H1 (cell line): ENCODE results near the gene VSIR. TPM values are rescaled to one million over a fixed set of nuclear protein-coding genes. Genes with fewer than 3 reads are reported as not detected.

ENCODE experiments used
- CTCF ChIA-PET: fragments of 300-600 bp; sonication (Branson Sonifier 250); formaldehyde crosslinking; loops from one replicate; lab custom pipeline; 2021; ENCODE audit not compliant: partially characterized antibody; lab: Charles Lee
- POLR2A ChIA-PET: fragments of 300-600 bp; sonication (Branson Sonifier 250); formaldehyde crosslinking; loops from one replicate; lab custom pipeline; 2021; ENCODE audit warnings: inconsistent platforms; ENCODE audit not compliant: partially characterized antibody; lab: Charles Lee
- DNase-seq, 2 experiments: peaks; one replicate each; pipeline versions ENCODE4 v3.0.0 to v3.0.0-alpha.2; 2010 to 2022; ENCODE audit warnings: low spot score in 2 of 2, low read depth in 1 of 2, mixed read lengths in 1 of 2
- FAIRE-seq: peaks from 2 replicates; lab custom pipeline; 2011; peaks lifted over from hg19 to GRCh38; lab: Jason Lieb, UNC
- H2AFZ ChIP-seq: 2 replicates; pipeline ENCODE4 v1.8.1; 2012; ENCODE audit warnings: low read length, inconsistent platforms
- H2AK5ac ChIP-seq: 2 replicates; pipeline ENCODE4 v1.6.1; 2013; ENCODE audit warnings: low read depth, low read length
- H2BK120ac ChIP-seq: replicated peaks from 2 replicates; pipeline ENCODE3; 2013; ENCODE audit warnings: low read depth, low read length, inconsistent platforms
- H2BK12ac ChIP-seq: 2 replicates; pipeline ENCODE4 v1.6.1; 2013; ENCODE audit warnings: low read depth, low read length
- H2BK15ac ChIP-seq: 2 replicates; pipeline ENCODE4 v1.6.1; 2013; ENCODE audit warnings: low read length
- H2BK20ac ChIP-seq: 2 replicates; pipeline ENCODE4 v1.6.1; 2013; ENCODE audit warnings: low read length
- H2BK5ac ChIP-seq: 2 replicates; pipeline ENCODE4 v1.6.1; 2013; ENCODE audit warnings: low read depth, low read length
- H3K14ac ChIP-seq: 2 replicates; pipeline ENCODE4 v1.6.1; 2013; ENCODE audit warnings: inconsistent platforms; ENCODE audit not compliant: insufficient read length
- H3K18ac ChIP-seq: 2 replicates; pipeline ENCODE4 v1.6.1; 2013; ENCODE audit warnings: low read length; ENCODE audit errors: extremely low read depth
- H3K23ac ChIP-seq: 2 replicates; pipeline ENCODE4 v1.6.1; 2013; ENCODE audit warnings: inconsistent platforms; ENCODE audit not compliant: insufficient read length
- H3K23me2 ChIP-seq: 2 replicates; pipeline ENCODE4 v1.6.1; 2013; ENCODE audit warnings: low read depth, low read length
- H3K27ac ChIP-seq: 2 replicates; pipeline ENCODE4 v1.6.1; 2011; ENCODE audit warnings: low read depth, low read length, inconsistent platforms
- H3K27me3 ChIP-seq, 4 experiments: replicated peaks in 1 of 4; 1 replicate in 1 of 4; 2 replicates in 3 of 4; pipeline versions ENCODE4 v1.6.1 to v1.8.1; 2011 to 2013; ENCODE audit warnings: low read length in 3 of 4, mild to moderate bottlenecking in 3 of 4, inconsistent platforms in 2 of 4, mixed read lengths in 2 of 4, moderate library complexity in 1 of 4; ENCODE audit not compliant: control insufficient read depth in 3 of 4, insufficient read depth in 3 of 4; ENCODE audit errors: extremely low read depth in 1 of 4
- H3K36me3 ChIP-seq, 4 experiments: 2 replicates each; pipeline versions ENCODE4 v1.6.1 to v1.8.1; 2011 to 2013; ENCODE audit warnings: mild to moderate bottlenecking in 4 of 4, low read length in 3 of 4, moderate library complexity in 2 of 4, control low read depth in 1 of 4, inconsistent platforms in 1 of 4; ENCODE audit not compliant: insufficient read depth in 4 of 4, control insufficient read depth in 2 of 4
- H3K4ac ChIP-seq: replicated peaks from 2 replicates; pipeline ENCODE3; 2013; ENCODE audit warnings: low read length, low read depth, mixed read lengths, inconsistent platforms; ENCODE audit not compliant: insufficient read length
- H3K4me1 ChIP-seq, 4 experiments: replicated peaks in 1 of 4; 1 replicate in 1 of 4; 2 replicates in 3 of 4; pipeline versions ENCODE4 v1.6.1 to v1.8.1; 2011 to 2013; ENCODE audit warnings: low read length in 3 of 4, inconsistent platforms in 2 of 4, mixed read lengths in 1 of 4; ENCODE audit not compliant: insufficient read depth in 4 of 4, control insufficient read depth in 3 of 4
- H3K4me2 ChIP-seq, 2 experiments: 2 replicates each; pipeline versions ENCODE4 v1.6.1 to v1.8.1; 2011 to 2013; ENCODE audit warnings: low read depth in 2 of 2, low read length in 2 of 2, control low read depth in 1 of 2, inconsistent platforms in 1 of 2, mild to moderate bottlenecking in 1 of 2; ENCODE audit not compliant: insufficient read depth in 1 of 2
- H3K4me3 ChIP-seq, 4 experiments: fragments of 200-600, 300-600 bp in 1 of 4; sonication (generic), shearing (Covaris generic), sonication (Bioruptor Twin) in 1 of 4; 2 replicates each; pipeline versions ENCODE4 v1.5.1 to v1.8.1; 2011 to 2016; ENCODE audit warnings: low read length in 4 of 4, low read depth in 3 of 4, control low read depth in 2 of 4, inconsistent platforms in 2 of 4, mild to moderate bottlenecking in 2 of 4, mixed read lengths in 1 of 4, moderate library complexity in 1 of 4; ENCODE audit not compliant: insufficient read depth in 2 of 4; ENCODE audit errors: extremely low read depth in 1 of 4
- H3K56ac ChIP-seq: replicated peaks from 2 replicates; pipeline ENCODE3; 2013; ENCODE audit warnings: low read depth, mild to moderate bottlenecking, mixed read lengths, low read length, inconsistent platforms; ENCODE audit not compliant: insufficient read length
- H3K79me1 ChIP-seq: 2 replicates; pipeline ENCODE4 v1.6.1; 2013; ENCODE audit warnings: low read depth, low read length, control low read depth
- H3K79me2 ChIP-seq, 2 experiments: 2 replicates each; pipeline versions ENCODE4 v1.6.1 to v1.8.1; 2012 to 2013; ENCODE audit warnings: low read length in 2 of 2, mild to moderate bottlenecking in 2 of 2, inconsistent platforms in 1 of 2; ENCODE audit not compliant: insufficient read depth in 2 of 2, control insufficient read depth in 1 of 2
- H3K9ac ChIP-seq, 4 experiments: replicated peaks in 1 of 4; 1 replicate in 1 of 4; 2 replicates in 3 of 4; pipeline versions ENCODE4 v1.6.1 to v1.8.1; 2011 to 2013; ENCODE audit warnings: low read depth in 3 of 4, low read length in 3 of 4, control low read depth in 2 of 4, mild to moderate bottlenecking in 2 of 4, moderate library complexity in 2 of 4, inconsistent platforms in 1 of 4; ENCODE audit errors: extremely low read depth in 1 of 4
- H3K9me3 ChIP-seq, 2 experiments: 2 replicates each; pipeline versions ENCODE4 v1.6.1 to v1.8.1; 2012 to 2013; ENCODE audit warnings: mild to moderate bottlenecking in 2 of 2, moderate library complexity in 2 of 2, control low read depth in 1 of 2, inconsistent platforms in 1 of 2, low read depth in 1 of 2, low read length in 1 of 2, mixed read lengths in 1 of 2; ENCODE audit not compliant: insufficient read depth in 2 of 2
- H4K20me1 ChIP-seq, 2 experiments: replicated peaks in 1 of 2; 2 replicates each; pipeline versions ENCODE3 to v1.8.1; 2011 to 2013; ENCODE audit warnings: inconsistent platforms in 2 of 2, low read length in 2 of 2, mild to moderate bottlenecking in 1 of 2; ENCODE audit not compliant: insufficient read depth in 2 of 2, control insufficient read depth in 1 of 2
- H4K5ac ChIP-seq: 2 replicates; pipeline ENCODE4 v1.6.1; 2013; ENCODE audit warnings: low read length, low read depth, mixed read lengths, inconsistent platforms; ENCODE audit not compliant: insufficient read length
- H4K8ac ChIP-seq: 2 replicates; pipeline ENCODE4 v1.8.0; 2013; ENCODE audit warnings: mild to moderate bottlenecking, moderate library complexity, low read length, inconsistent platforms; ENCODE audit not compliant: insufficient read depth; ENCODE audit errors: extremely low read depth
- H4K91ac ChIP-seq: replicated peaks from 2 replicates; pipeline ENCODE3; 2013; ENCODE audit warnings: low read length, mixed read lengths, inconsistent platforms; ENCODE audit not compliant: insufficient read length
- ATF3 ChIP-seq: IDR thresholded peaks from 2 replicates; pipeline ENCODE4 v1.6.1; 2011; ENCODE audit warnings: low read depth, mild to moderate bottlenecking, low read length; ENCODE audit not compliant: insufficient read depth
- CHD1 ChIP-seq: IDR thresholded peaks from 2 replicates; pipeline ENCODE4 v1.6.1; 2012; ENCODE audit warnings: low read depth, low read length, improper control_type of control experiment
- EGR1 ChIP-seq: IDR thresholded peaks from 2 replicates; pipeline ENCODE4 v1.6.1; 2011; ENCODE audit warnings: low read depth, low read length, borderline replicate concordance
- GABPA ChIP-seq: IDR thresholded peaks from 2 replicates; pipeline ENCODE4 v1.6.1; 2011; ENCODE audit warnings: mild to moderate bottlenecking, low read length, moderate library complexity, borderline replicate concordance; ENCODE audit not compliant: insufficient read depth
- JUN ChIP-seq: IDR thresholded peaks from 2 replicates; pipeline ENCODE4 v1.6.1; 2011; ENCODE audit warnings: low read depth, mild to moderate bottlenecking, improper control_type of control experiment, low read length
- KDM1A ChIP-seq: fragments of 200-600, 300-600 bp; sonication (generic); IDR thresholded peaks from 2 replicates; pipeline ENCODE4 v1.7.1; 2016; ENCODE audit warnings: mild to moderate bottlenecking, low read length, borderline replicate concordance
- MAX ChIP-seq: IDR thresholded peaks from 2 replicates; pipeline ENCODE4 v1.6.1; 2012; ENCODE audit warnings: inconsistent platforms
- POLR2AphosphoS5 ChIP-seq: IDR thresholded peaks from 2 replicates; pipeline ENCODE4 v1.6.1; 2011; ENCODE audit warnings: low read depth, low read length
- POU5F1 ChIP-seq: IDR thresholded peaks from 2 replicates; pipeline ENCODE4 v1.6.1; 2011; ENCODE audit warnings: low read depth, mild to moderate bottlenecking, low read length, moderate library complexity
- RXRA ChIP-seq: IDR thresholded peaks from 2 replicates; pipeline ENCODE4 v1.6.1; 2011; ENCODE audit warnings: low read depth, mild to moderate bottlenecking, low read length, moderate library complexity; ENCODE audit not compliant: insufficient read depth
- SUZ12 ChIP-seq: fragments of 200-600 bp; sonication (generic); IDR thresholded peaks from 2 replicates; pipeline ENCODE4 v1.6.1; 2012; ENCODE audit warnings: mild to moderate bottlenecking, inconsistent platforms, low read length, moderate library complexity, mixed read lengths
- TAF7 ChIP-seq: optimal IDR thresholded peaks from 2 replicates; pipeline ENCODE3; 2011; ENCODE audit warnings: low read depth, mild to moderate bottlenecking, inconsistent platforms, low read length, moderate library complexity, borderline replicate concordance
- WGBS, 2 experiments: shearing (Covaris generic) in 1 of 2; methylation state at CpG; one replicate each; pipeline versions ENCODE4 v1.1.6 to v1.1.7; 2013 to 2015; ENCODE audit warnings: low lambda C conversion rate in 2 of 2, mixed read lengths in 2 of 2, inconsistent platforms in 1 of 2, low coverage in 1 of 2, missing lambda C conversion rate in 1 of 2; ENCODE audit not compliant: insufficient replicate concordance in 2 of 2, insufficient coverage in 1 of 2, insufficient read length in 1 of 2; ENCODE audit errors: extremely low coverage in 1 of 2, missing lambda C conversion rate in 1 of 2; 5-methylcytosine and 5-hydroxymethylcytosine counted together
- polyA plus RNA-seq, 7 experiments: library from polyadenylated mRNA; depleted of rRNA in 3 of 7; stranded (reverse) in 5 of 7; unstranded in 2 of 7; fragments of >200 nt in 5 of 7; fragments of 200-250 nt in 2 of 7; gene quantifications; 1 replicate in 5 of 7; 2 replicates in 1 of 7; 4 replicates in 1 of 7; pipeline versions ENCODE4 v1.2.1 to v1.2.3, GENCODE V29; 2011 to 2013; ENCODE audit warnings: missing spikeins in 2 of 7, mixed read lengths in 2 of 7
- total RNA-seq: library from RNA; stranded (reverse); fragmentation: NEBNext Ultra II Directional; extraction: Animal tissue kit (Norgen Biotek cat#: 25700); gene quantifications from 2 replicates; pipeline ENCODE4 v1.2.1, GENCODE V29; 2021

VSIR gene
- total and polyA plus RNA-seq, 2 of the 8 experiments (the other 6 are each of a cell fraction or from before 2014, with no cell fraction given): 0.33 TPM; not detected in 1

- no peak overlapping the region for H2BK20ac ChIP-seq
- H3K9me3 ChIP-seq: no peaks in the 10 kb centered on the region
- no peaks in the 10 kb centered on the region for H3K79me1 ChIP-seq
- H3K4ac ChIP-seq: no peak overlapping the region
- H4K20me1 ChIP-seq: no peaks in the 10 kb centered on the region
- H3K18ac ChIP-seq: no peak overlapping the region
- no peak overlapping the region for H2BK5ac ChIP-seq
- no peaks in the 10 kb centered on the region for H3K27me3 ChIP-seq
- no peak overlapping the region for H3K4me3 ChIP-seq
- H4K91ac ChIP-seq: no peak overlapping the region
- peaks cover 0 to 4% (median 0%) of the 10 kb centered on the region in 4 experiments; a peak in 1 of 7 replicates for H3K4me1 ChIP-seq
- H3K23ac ChIP-seq: no peak overlapping the region
- no peak overlapping the region for H4K5ac ChIP-seq
- no peak overlapping the region for H3K4me2 ChIP-seq
- ChIA-PET CTCF (interaction anchor here (0.7 to 4.9 kb wide), 11 partner anchors 9 to 332 kb away, joined by 3 to 23 read pairs (median 4); partner anchors contain the start of gene VSIR), POLR2A (no interaction called here)
- no peak overlapping the region for H3K14ac ChIP-seq
- no peaks in the 10 kb centered on the region for H3K79me2 ChIP-seq
- FAIRE-seq (no peak), DNase-seq (no peak)
- H2AFZ ChIP-seq: no peak overlapping the region
- no peaks in the 10 kb centered on the region for H3K23me2 ChIP-seq
- WGBS, 2 experiments: 81% methylated on average over 12 of the region's 12 CpGs; no CpG with 5 or more reads in 1 of the 2 experiments
- no peak overlapping the region for H3K56ac ChIP-seq
- no peak overlapping the region for H2BK120ac ChIP-seq
- no peak overlapping the region for H2BK12ac ChIP-seq
- 0 out of 2 replicates have a peak overlapping the region, but pooled peaks have one; percentile 23 for H2BK15ac ChIP-seq
- H3K27ac ChIP-seq: no peak overlapping the region
- H3K36me3 ChIP-seq: no peaks in the 10 kb centered on the region
- H3K9ac ChIP-seq: no peak overlapping the region
- H2AK5ac ChIP-seq: no peak overlapping the region
- H4K8ac ChIP-seq: no peak overlapping the region
- TF ChIP-seq EGR1 (no peak), POU5F1 (no peak), RXRA (no peak), KDM1A (no peak), POLR2AphosphoS5 (no peak), ATF3 (no peak), MAX (no peak), TAF7 (no peak), SUZ12 (no peak), GABPA (no peak), CHD1 (no peak), JUN (no peak)
Observed at GRCh38 chr10:71727105-71727737, 46.1 kb downstream of the VSIR start.
